SK-N-SH (cell line): ENCODE results near the gene CA9. TPM values are rescaled to one million over a fixed set of nuclear protein-coding genes. Genes with fewer than 3 reads are reported as not detected.

ENCODE experiments used
- CTCF ChIA-PET: fragments of 300-600, 350-600 bp; formaldehyde crosslinking; extraction: SDS; loops from one replicate; lab custom pipeline; 2021; lab: Yijun Ruan, JAX
- POLR2A ChIA-PET: fragments of 350-600 bp; sonication (Branson Sonifier 250); formaldehyde crosslinking; extraction: SDS; loops from one replicate; lab custom pipeline; 2020; ENCODE audit warnings: antibody characterized with exemption, inconsistent platforms; lab: Yijun Ruan, JAX
- DNase-seq: peaks from one replicate; pipeline ENCODE4 v3.0.0; 2012
- H2AFZ ChIP-seq: fragments of 200-600 bp; sonication (generic); 2 replicates; pipeline ENCODE4 v1.8.1; 2016; ENCODE audit warnings: antibody characterized with exemption, mild to moderate bottlenecking, low read depth
- H3F3A ChIP-seq: fragments of 200-600 bp; sonication (generic); replicated peaks from 2 replicates; pipeline ENCODE3; 2016; ENCODE audit warnings: antibody characterized with exemption, mild to moderate bottlenecking; ENCODE audit not compliant: insufficient read depth
- H3K27ac ChIP-seq, 2 experiments: fragments of 200-500 bp in 1 of 2; fragments of 200-600 bp in 1 of 2; sonication (Bioruptor generic) in 1 of 2; sonication (generic), shearing (Covaris generic) in 1 of 2; 2 replicates each; pipeline versions ENCODE4 v1.5.1 to v1.6.1; 2014 to 2016; ENCODE audit warnings: low read depth in 2 of 2, inconsistent platforms in 1 of 2, low read length in 1 of 2, mild to moderate bottlenecking in 1 of 2, mixed read lengths in 1 of 2
- H3K27me3 ChIP-seq: fragments of 200-600 bp; sonication (generic), shearing (Covaris generic); 2 replicates; pipeline ENCODE4 v1.6.1; 2016; ENCODE audit warnings: mixed run types; ENCODE audit not compliant: insufficient read depth
- H3K36me3 ChIP-seq, 2 experiments: fragments of 200-500 bp in 1 of 2; fragments of 200-600 bp in 1 of 2; sonication (Bioruptor generic) in 1 of 2; sonication (generic) in 1 of 2; replicated peaks in 1 of 2; 2 replicates each; pipeline versions ENCODE3 to v1.5.1; 2014 to 2016; ENCODE audit warnings: low read length in 1 of 2, mild to moderate bottlenecking in 1 of 2; ENCODE audit not compliant: insufficient read depth in 2 of 2, control insufficient read depth in 1 of 2
- H3K4me1 ChIP-seq, 2 experiments: fragments of 200-500 bp in 1 of 2; fragments of 200-600 bp in 1 of 2; sonication (Bioruptor generic) in 1 of 2; sonication (generic), shearing (Covaris generic) in 1 of 2; 2 replicates each; pipeline versions ENCODE4 v1.5.1 to v1.6.1; 2014 to 2016; ENCODE audit warnings: low read depth in 1 of 2, low read length in 1 of 2, mixed run types in 1 of 2; ENCODE audit not compliant: insufficient read depth in 2 of 2, control insufficient read depth in 1 of 2
- H3K4me2 ChIP-seq: fragments of 200-600 bp; sonication (generic), shearing (Covaris generic); 2 replicates; pipeline ENCODE4 v1.6.1; 2017; ENCODE audit warnings: mixed run types
- H3K4me3 ChIP-seq, 2 experiments: fragments of 200-500 bp in 1 of 2; fragments of 200-600 bp in 1 of 2; sonication (Bioruptor generic) in 1 of 2; sonication (generic), shearing (Covaris generic) in 1 of 2; 2 replicates each; pipeline versions ENCODE4 v1.5.1 to v1.8.1; 2014 to 2016; ENCODE audit warnings: low read depth in 2 of 2, inconsistent platforms in 1 of 2, low read length in 1 of 2, mild to moderate bottlenecking in 1 of 2, mixed read lengths in 1 of 2, moderate library complexity in 1 of 2
- H3K79me2 ChIP-seq: fragments of 200-600 bp; sonication (generic); 2 replicates; pipeline ENCODE4 v1.8.1; 2017; ENCODE audit warnings: mild to moderate bottlenecking; ENCODE audit not compliant: insufficient read depth
- H3K9ac ChIP-seq: fragments of 200-600 bp; sonication (generic); 2 replicates; pipeline ENCODE4 v1.6.1; 2017; ENCODE audit warnings: mixed run types
- H3K9me2 ChIP-seq: fragments of 200-600 bp; sonication (generic); 2 replicates; pipeline ENCODE4 v1.6.1; 2017; ENCODE audit warnings: mixed run types
- H3K9me3 ChIP-seq: fragments of 200-600 bp; sonication (generic); 2 replicates; pipeline ENCODE4 v1.6.1; 2017; ENCODE audit warnings: mixed run types, mild to moderate bottlenecking, moderate library complexity
- H4K20me1 ChIP-seq: fragments of 200-600 bp; sonication (generic); 2 replicates; pipeline ENCODE4 v1.6.1; 2017; ENCODE audit warnings: mild to moderate bottlenecking, mixed run types; ENCODE audit not compliant: insufficient read depth
- ELF1 ChIP-seq: IDR thresholded peaks from 2 replicates; pipeline ENCODE4 v1.4.0; 2012
- EZH2phosphoT487 ChIP-seq: fragments of 200-600 bp; sonication (generic); IDR thresholded peaks from 2 replicates; pipeline ENCODE4 v1.6.1; 2017; ENCODE audit warnings: low read depth, mixed run types, mild to moderate bottlenecking, antibody characterized with exemption, moderate library complexity, borderline replicate concordance
- MAX ChIP-seq: IDR thresholded peaks from 2 replicates; pipeline ENCODE4 v1.4.0; 2012; ENCODE audit warnings: low read depth
- MEF2A ChIP-seq: IDR thresholded peaks from 2 replicates; pipeline ENCODE4 v1.4.0; 2012; ENCODE audit warnings: low read depth, borderline replicate concordance
- REST ChIP-seq: IDR thresholded peaks from 2 replicates; pipeline ENCODE4 v1.6.1; 2012; ENCODE audit warnings: mild to moderate bottlenecking, low read depth, low read length, moderate library complexity
- RFX5 ChIP-seq: IDR thresholded peaks from 2 replicates; pipeline ENCODE4 v1.6.1; 2012; ENCODE audit warnings: mild to moderate bottlenecking, improper control_type of control experiment, low read length
- RXRA ChIP-seq: IDR thresholded peaks from 2 replicates; pipeline ENCODE4 v1.4.0; 2012; ENCODE audit warnings: low read depth, mild to moderate bottlenecking, borderline replicate concordance
- TCF12 ChIP-seq: IDR thresholded peaks from 2 replicates; pipeline ENCODE4 v1.4.0; 2012
- TEAD4 ChIP-seq: IDR thresholded peaks from 2 replicates; pipeline ENCODE4 v1.4.0; 2012; ENCODE audit warnings: mild to moderate bottlenecking, borderline replicate concordance; ENCODE audit not compliant: insufficient read depth
- USF1 ChIP-seq: IDR thresholded peaks from 2 replicates; pipeline ENCODE4 v1.4.0; 2012; ENCODE audit warnings: low read depth, borderline replicate concordance
- USF2 ChIP-seq: fragments of 150-350 bp; IDR thresholded peaks from 2 replicates; pipeline ENCODE4 v1.6.1; 2017; ENCODE audit warnings: antibody characterized with exemption, low read length, low read depth, borderline replicate concordance
- WGBS: methylation state at CpG from one replicate; pipeline ENCODE4 v1.1.6; 2017; ENCODE audit warnings: low lambda C conversion rate; 5-methylcytosine and 5-hydroxymethylcytosine counted together
- polyA plus RNA-seq, 3 experiments: library from polyadenylated mRNA; depleted of rRNA; stranded (reverse); fragments of >200 nt; gene quantifications; 2 replicates each; pipeline ENCODE4 v1.2.3, GENCODE V29; 2012
- TF ChIP-seq, protein P1 (sequence below): fragments of 200-600 bp; sonication (generic); IDR thresholded peaks from 2 replicates; pipeline ENCODE4 v1.6.1; 2017; ENCODE audit warnings: antibody characterized with exemption, mild to moderate bottlenecking, moderate library complexity
- TF ChIP-seq, protein P2 (sequence below): IDR thresholded peaks from 2 replicates; pipeline ENCODE4; 2012

Gene CA9
- polyA plus RNA-seq, 1 of the 3 experiments (the other 2 are of a cell fraction): 1.4 TPM

DNA sequence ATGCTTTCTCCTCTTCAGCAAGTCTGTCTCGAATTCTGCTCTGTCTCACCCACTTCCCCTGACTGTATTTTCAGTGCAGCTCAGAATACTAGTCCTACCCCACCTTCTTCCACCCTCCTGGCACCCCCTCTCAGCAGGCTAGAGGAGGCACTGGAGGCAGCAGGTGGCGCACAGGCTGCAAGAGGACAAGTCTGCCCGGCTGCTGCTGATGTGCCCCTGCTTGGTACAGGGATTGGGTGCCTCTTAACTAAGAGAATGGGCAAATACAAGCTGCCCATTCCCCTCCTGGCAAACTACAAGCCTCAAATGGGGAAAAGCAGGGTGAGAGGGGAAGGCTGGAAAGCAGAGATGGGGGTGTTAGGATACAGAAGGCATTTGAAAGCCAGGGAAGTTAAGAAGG lies 53.2 kb downstream of the CA9 start:
- Histone ChIP-seq H3K4me1 (peaks cover 27 to 36% of the 10 kb centered on the region in 2 experiments), H3K4me2 (peak overlapping the region; percentile 91), H3F3A (peaks cover 28% of the 10 kb centered on the region), H2AFZ (no peak overlapping the region), H4K20me1 (peaks cover 18% of the 10 kb centered on the region), H3K4me3 (no peak overlapping the region), H3K9me2 (no peaks in the 10 kb centered on the region), H3K79me2 (peaks cover 93% of the 10 kb centered on the region), H3K27ac (peak overlapping the region; percentile 68 to 94), H3K36me3 (peaks cover 40% of the 10 kb centered on the region in 2 experiments), H3K27me3 (no peaks in the 10 kb centered on the region), H3K9ac (peak overlapping the region; percentile 62), H3K9me3 (no peaks in the 10 kb centered on the region)
- no peak for DNase-seq
- TF ChIP-seq RFX5: peak; percentile 98
- no peak for TF ChIP-seq TCF12
- TF ChIP-seq, protein P1, sequence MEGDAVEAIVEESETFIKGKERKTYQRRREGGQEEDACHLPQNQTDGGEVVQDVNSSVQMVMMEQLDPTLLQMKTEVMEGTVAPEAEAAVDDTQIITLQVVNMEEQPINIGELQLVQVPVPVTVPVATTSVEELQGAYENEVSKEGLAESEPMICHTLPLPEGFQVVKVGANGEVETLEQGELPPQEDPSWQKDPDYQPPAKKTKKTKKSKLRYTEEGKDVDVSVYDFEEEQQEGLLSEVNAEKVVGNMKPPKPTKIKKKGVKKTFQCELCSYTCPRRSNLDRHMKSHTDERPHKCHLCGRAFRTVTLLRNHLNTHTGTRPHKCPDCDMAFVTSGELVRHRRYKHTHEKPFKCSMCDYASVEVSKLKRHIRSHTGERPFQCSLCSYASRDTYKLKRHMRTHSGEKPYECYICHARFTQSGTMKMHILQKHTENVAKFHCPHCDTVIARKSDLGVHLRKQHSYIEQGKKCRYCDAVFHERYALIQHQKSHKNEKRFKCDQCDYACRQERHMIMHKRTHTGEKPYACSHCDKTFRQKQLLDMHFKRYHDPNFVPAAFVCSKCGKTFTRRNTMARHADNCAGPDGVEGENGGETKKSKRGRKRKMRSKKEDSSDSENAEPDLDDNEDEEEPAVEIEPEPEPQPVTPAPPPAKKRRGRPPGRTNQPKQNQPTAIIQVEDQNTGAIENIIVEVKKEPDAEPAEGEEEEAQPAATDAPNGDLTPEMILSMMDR: peak; percentile 29; the same call in 1 of the 2 replicates
- CTCF ChIA-PET: interaction anchor here (0.7 to 9.7 kb wide), 12 partner anchors 9 to 123 kb away, joined by 3 to 103 read pairs (median 6); partner anchors contain the start of genes CCDC107, RMRP and TPM2
- POLR2A ChIA-PET: interaction anchor here (1.3 kb wide), 1 partner anchor 30 kb away, joined by 3 read pairs; no protein-coding TSS in a partner anchor
- WGBS: 77% methylated on average over 3 of the region's 3 CpGs

- no peaks in the 10 kb centered on the region for H3K9me2 ChIP-seq
- H3K4me1 ChIP-seq: peaks cover 27 to 36% of the 10 kb centered on the region in 2 experiments
- DNase-seq: no peak
- WGBS: 80% methylated on average over 5 of the region's 5 CpGs
- ChIA-PET CTCF (interaction anchor here (0.7 to 9.7 kb wide), 14 partner anchors 8 to 155 kb away, joined by 3 to 103 read pairs (median 6); partner anchors contain the start of genes CA9, CCDC107, GBA2 and RGP1), POLR2A (interaction anchor here (1.2 to 1.3 kb wide), 2 partner anchors 14 to 29 kb away, joined by 3 read pairs; no protein-coding TSS in a partner anchor)
- peaks cover 30% of the 10 kb centered on the region for H3F3A ChIP-seq
- H3K4me3 ChIP-seq: peak overlapping the region; percentile 25 to 96; a peak in 3 of 4 replicates
- peak overlapping the region; percentile 91 for H3K4me2 ChIP-seq
- peaks cover 92% of the 10 kb centered on the region for H3K79me2 ChIP-seq
- no peak overlapping the region for H2AFZ ChIP-seq
- no peaks in the 10 kb centered on the region for H3K27me3 ChIP-seq
- H3K36me3 ChIP-seq: peaks cover 33% of the 10 kb centered on the region in 2 experiments
- no peaks in the 10 kb centered on the region for H3K9me3 ChIP-seq
- H3K27ac ChIP-seq: peak overlapping the region; percentile 68 to 94
- TF ChIP-seq REST: no peak
- TF ChIP-seq, protein P1: no peak
- TF ChIP-seq USF1: no peak
- no peak for TF ChIP-seq RXRA
- TF ChIP-seq USF2: no peak
- no peak for TF ChIP-seq MEF2A
- TF ChIP-seq TEAD4: no peak
- TF ChIP-seq EZH2phosphoT487: no peak
- TF ChIP-seq ELF1: no peak
- TF ChIP-seq MAX: no peak
- TF ChIP-seq, protein P2, sequence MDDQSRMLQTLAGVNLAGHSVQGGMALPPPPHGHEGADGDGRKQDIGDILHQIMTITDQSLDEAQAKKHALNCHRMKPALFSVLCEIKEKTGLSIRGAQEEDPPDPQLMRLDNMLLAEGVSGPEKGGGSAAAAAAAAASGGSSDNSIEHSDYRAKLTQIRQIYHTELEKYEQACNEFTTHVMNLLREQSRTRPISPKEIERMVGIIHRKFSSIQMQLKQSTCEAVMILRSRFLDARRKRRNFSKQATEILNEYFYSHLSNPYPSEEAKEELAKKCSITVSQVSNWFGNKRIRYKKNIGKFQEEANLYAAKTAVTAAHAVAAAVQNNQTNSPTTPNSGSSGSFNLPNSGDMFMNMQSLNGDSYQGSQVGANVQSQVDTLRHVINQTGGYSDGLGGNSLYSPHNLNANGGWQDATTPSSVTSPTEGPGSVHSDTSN: no peak
- peaks cover 18% of the 10 kb centered on the region for H4K20me1 ChIP-seq
- peak overlapping the region; percentile 62 for H3K9ac ChIP-seq
These were observed 53.9 kb downstream of the CA9 start for GRCh38 chr9:35727676-35728040.
